Muscle layer of duodenum (tissue), 2 donors: ENCODE results near the gene BRD9.
"Not testable (repeated sequence)": the region's sequence is repeated elsewhere in the genome, so short reads cannot be mapped to it uniquely, and the experiment has no call there.

ENCODE experiments used
- H3K27ac ChIP-seq: one replicate; pipeline ENCODE4 v1.7.0; 2013; ENCODE audit warnings: mild to moderate bottlenecking, low read length
- H3K27me3 ChIP-seq: one replicate; pipeline ENCODE4 v1.7.0; 2013; ENCODE audit warnings: low read depth, mild to moderate bottlenecking, control low read depth, low read length
- H3K36me3 ChIP-seq, 2 donors: one replicate each; pipeline ENCODE4 v1.7.0; 2013; ENCODE audit warnings: low read length in 2 of 2, control low read depth in 1 of 2, mild to moderate bottlenecking in 1 of 2; ENCODE audit not compliant: insufficient read depth in 2 of 2, control insufficient read depth in 1 of 2
- H3K4me1 ChIP-seq, 2 donors: one replicate each; pipeline ENCODE4 v1.7.0; 2013; ENCODE audit warnings: low read length in 2 of 2, mild to moderate bottlenecking in 2 of 2, control low read depth in 1 of 2, moderate library complexity in 1 of 2; ENCODE audit not compliant: insufficient read depth in 2 of 2, control insufficient read depth in 1 of 2
- H3K4me3 ChIP-seq, 2 donors: one replicate each; pipeline ENCODE4 v1.7.0; 2013; ENCODE audit warnings: low read length in 2 of 2, low read depth in 1 of 2, mild to moderate bottlenecking in 1 of 2
- H3K9me3 ChIP-seq, 2 donors: one replicate each; pipeline ENCODE4 v1.7.0; 2013; ENCODE audit warnings: low read length in 2 of 2, control low read depth in 1 of 2, mild to moderate bottlenecking in 1 of 2; ENCODE audit not compliant: control insufficient read depth in 1 of 2
- donor health status: healthy.

BRD9 gene

DNA sequence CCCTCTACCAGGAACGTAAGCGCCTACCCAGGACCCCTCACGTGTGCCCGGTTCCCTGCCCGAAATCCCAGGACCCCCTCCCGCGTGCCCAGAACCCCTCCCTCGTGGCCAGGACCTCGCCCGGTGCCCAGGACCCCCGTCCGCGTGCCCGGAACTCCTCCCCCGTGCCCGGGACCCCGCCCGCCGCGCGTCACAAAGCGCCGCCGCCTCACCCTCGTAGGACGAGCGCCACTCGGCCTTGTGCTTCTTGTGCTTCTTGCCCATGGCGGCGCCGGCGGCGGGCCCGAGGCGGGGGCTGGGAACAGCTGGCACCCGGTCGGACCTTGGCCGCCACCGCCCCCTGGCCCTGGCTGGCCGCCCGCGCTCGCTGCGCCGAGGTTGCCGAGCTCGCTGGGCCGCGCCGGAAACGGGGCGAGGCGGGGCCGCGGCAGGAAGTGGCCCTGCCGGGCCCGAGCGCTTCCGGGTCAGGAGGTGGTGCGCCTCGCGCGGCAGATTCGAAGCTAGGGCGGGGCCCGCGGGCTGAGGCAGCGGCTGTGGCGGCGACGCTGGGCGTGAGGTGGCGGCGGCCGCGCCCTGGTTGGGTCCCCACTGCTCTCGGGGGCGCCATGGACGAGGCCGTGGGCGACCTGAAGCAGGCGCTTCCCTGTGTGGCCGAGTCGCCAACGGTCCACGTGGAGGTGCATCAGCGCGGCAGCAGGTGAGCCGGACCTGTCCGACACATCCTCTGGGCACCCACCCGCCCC lies at the start of gene BRD9, which contains the start of gene TRIP13:
Gene BRD9, minus strand, starts transcription at position 408 of the 743 bp plus-strand sequence. Its CDS starts 144 bp downstream, at position 264.
Gene TRIP13, plus strand, starts transcription at position 491 of the 743 bp plus-strand sequence. Its CDS starts 115 bp downstream, at position 606.
- no peaks in the 10 kb centered on the region for H3K9me3 ChIP-seq
- peaks cover 9 to 20% of the 10 kb centered on the region in 2 donors for H3K4me1 ChIP-seq
- no peaks in the 10 kb centered on the region for H3K27me3 ChIP-seq
- H3K4me3 ChIP-seq = peak within 1 kb of the TSS; percentile 86 to 87
- peak within 1 kb of the TSS; percentile 79 for H3K27ac ChIP-seq
- H3K36me3 ChIP-seq = peaks cover 26 to 39% of the 10 kb centered on the region in 2 donors

DNA sequence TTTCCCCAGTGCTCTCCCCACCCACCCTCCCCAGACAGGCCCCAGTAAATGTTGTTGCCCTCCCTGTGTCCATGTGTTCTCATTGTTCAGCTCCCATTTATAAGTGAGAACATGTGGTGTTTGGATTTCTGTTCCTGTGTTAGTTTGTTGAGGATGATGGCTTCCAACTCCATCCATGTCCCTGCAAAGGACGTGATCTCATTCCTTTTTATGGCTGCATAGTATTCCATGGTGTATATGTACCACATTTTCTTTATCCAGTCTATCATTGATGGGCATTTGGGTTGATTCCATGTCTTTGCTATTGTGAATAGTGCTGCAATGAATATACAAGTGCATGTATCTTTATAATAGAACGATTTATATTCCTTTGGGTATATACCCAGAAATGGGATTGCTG lies 48.1 kb upstream of the BRD9 start:
- not testable (repeated sequence) for H3K36me3 ChIP-seq, H3K9me3 ChIP-seq, H3K27me3 ChIP-seq, H3K4me3 ChIP-seq, H3K4me1 ChIP-seq, H3K27ac ChIP-seq

DNA sequence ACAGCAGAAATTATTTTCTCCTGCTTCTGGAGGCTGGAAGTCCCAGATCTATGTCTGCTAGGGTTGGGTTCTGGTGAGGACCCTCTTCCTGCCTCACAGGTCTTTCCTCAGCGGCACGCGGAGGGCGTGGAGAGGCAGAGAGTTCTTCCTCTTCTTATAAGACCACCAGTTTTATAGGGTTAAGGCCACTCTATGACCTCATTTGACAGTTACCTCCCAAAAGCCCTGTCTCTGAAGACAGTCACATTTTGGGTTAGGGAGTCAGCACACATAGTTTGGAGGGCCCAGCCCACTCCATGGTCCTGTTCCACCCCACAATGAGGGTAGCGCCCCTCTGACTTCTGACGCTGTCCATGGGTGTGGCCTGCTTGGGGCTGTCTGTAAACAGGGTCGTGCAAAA lies 46.8 kb upstream of the BRD9 start:
- Histone ChIP-seq H3K27ac (no peak overlapping the region), H3K4me1 (no peaks in the 10 kb centered on the region), H3K27me3 (no peaks in the 10 kb centered on the region), H3K4me3 (no peak overlapping the region), H3K36me3 (no peaks in the 10 kb centered on the region), H3K9me3 (no peaks in the 10 kb centered on the region)

DNA sequence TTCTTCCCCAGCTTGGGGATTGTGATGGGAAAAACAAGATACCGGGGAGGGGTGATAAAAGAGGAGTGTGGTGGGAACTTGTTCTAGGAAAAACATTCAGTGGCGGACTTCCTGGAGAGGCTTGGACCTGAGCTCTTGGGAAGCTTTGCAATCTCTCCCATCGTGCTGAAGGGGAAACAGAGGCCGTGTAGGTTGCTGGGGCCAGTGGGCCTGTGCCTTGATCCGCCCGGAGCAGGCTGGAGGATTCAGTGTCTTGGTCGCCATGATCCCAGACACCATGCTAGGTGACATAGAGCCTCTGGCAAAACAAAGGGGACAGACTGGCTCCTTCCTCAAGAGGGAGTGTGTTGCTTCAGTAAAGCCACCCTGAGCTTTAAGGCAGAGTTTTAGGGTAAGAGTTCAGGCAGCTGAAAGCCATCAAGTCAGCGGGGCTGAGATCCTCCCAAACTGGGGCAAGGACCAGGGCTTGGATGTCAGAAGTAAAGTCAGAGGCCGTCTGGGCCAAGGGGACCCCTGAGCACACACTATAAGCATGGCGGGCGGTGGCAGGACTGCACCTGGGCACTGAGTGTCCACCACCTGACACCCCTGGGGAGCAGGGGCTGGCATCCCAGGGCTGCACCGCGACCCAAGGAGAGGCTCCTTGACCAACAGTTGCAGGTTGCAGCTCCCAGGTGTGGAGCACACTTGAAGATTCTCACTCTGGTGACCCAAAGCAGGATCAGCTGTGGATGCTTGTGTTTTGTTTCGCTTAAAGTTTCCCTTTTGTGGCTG lies 44.7 kb upstream of the BRD9 start:
- no peak overlapping the region for H3K4me3 ChIP-seq
- H3K36me3 ChIP-seq = no peaks in the 10 kb centered on the region
- H3K27me3 ChIP-seq = no peaks in the 10 kb centered on the region
- H3K4me1 ChIP-seq = no peaks in the 10 kb centered on the region
- H3K27ac ChIP-seq = no peak overlapping the region
- H3K9me3 ChIP-seq = no peaks in the 10 kb centered on the region

DNA sequence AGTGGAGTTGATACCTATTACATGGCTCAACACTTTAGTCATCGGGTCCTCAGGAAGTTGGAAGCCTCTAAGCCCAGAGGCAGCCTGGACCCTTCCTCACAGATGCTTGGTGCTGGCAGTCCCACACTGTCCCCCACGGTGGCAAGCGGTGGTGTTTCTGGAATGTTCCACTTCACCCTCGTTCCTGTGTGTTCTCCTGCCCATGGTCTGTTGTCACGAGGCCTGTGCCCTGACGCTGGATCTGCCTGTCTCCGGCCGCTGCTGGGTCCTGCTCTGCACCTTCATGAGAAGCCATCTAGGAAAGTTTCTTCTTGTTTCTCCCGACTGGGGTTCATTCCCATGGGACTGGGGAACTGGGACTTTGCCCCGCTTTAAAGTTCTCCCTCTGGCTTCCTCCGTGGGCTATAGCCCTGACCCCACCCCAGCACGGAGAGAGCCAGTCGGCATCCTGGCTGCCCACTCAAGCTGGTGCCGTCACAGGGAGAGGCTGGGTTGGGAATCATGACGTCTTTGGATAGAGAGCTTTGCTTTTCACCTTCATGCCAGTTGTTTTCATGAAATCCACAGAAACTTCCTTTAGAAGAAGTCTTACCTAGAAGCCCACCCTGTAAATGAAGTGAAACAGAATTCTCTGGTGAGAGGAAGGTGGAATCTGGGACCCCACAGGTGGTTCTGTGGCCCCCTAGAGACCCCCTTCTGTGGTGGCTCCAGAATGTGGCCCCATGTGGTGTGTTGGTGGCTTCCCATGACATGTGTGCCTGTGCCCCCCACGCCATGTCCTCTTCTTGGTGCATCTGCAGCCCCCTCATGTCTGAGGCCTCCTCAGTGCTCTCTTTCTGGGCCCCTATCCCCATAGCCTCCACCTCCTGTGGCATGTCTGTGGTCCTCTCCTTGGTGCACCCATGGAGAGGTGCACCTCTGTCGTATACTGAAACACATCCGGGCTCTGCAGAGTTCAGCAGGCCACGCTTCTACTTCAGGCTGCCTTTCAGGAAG lies 43.8 kb upstream of the BRD9 start:
- Histone ChIP-seq H3K4me1 (no peaks in the 10 kb centered on the region), H3K27ac (no peak overlapping the region), H3K36me3 (no peaks in the 10 kb centered on the region), H3K4me3 (no peak overlapping the region), H3K27me3 (no peaks in the 10 kb centered on the region), H3K9me3 (no peaks in the 10 kb centered on the region)

DNA sequence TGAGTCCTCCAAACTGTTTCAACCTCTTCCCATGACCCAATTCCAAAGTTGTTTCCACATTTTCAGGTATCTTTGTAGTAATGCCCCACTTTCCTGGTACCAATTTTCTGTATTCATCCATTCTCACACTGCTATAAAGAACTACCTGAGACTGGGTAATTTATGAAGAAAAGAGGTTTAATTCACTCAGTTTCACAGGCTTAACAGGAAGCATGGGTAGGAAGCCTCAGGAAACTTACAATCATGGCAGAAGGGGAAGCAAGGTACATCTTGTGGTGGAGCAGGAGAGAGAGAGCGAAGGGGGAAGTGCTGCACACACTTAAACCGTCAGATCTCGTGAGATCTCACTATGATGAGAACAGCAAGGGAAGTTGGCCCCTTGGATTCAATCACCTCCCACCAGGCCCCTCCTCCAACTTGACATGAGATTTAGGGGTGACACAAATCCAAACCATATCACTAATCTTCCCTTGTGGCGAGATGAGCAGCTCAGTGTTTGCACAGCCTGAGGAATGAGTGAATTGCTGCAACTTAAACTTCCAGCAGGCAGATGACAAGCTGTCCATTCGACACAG lies 43.0 kb upstream of the BRD9 start:
- no peaks in the 10 kb centered on the region for H3K4me1 ChIP-seq
- no peaks in the 10 kb centered on the region for H3K9me3 ChIP-seq
- H3K36me3 ChIP-seq = no peaks in the 10 kb centered on the region
- no peak overlapping the region for H3K4me3 ChIP-seq
- H3K27me3 ChIP-seq = no peaks in the 10 kb centered on the region
- H3K27ac ChIP-seq = no peak overlapping the region

DNA sequence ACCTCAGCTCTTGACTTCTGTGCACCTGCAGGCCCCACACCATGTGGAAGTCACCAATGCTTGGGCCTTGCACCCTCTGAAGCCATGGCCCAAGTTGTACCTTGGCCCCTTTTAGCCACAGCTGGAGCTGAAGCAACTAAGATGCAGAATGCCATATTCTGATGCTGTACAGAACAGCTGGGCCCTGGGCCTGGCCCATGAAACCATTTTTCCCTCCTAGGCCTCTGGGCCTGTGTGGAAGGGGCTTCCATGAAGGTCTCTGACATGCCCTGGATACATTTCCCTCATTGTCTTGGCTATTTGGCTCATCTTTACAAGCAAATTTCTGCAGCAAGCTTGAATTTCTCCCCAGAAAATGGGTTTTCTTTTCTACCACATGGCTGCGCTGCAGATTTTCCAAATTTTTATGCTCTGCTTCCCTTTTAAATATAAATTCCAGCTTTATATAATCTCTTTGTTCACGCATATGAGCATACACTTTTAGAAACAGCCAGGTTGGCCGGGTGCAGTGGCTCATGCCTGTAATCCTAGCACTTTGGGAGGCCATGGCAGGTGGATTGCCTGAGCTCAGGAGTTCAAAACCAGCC lies 41.9 kb upstream of the BRD9 start:
- not testable (repeated sequence) for H3K36me3 ChIP-seq, H3K4me1 ChIP-seq, H3K4me3 ChIP-seq, H3K9me3 ChIP-seq, H3K27me3 ChIP-seq, H3K27ac ChIP-seq

DNA sequence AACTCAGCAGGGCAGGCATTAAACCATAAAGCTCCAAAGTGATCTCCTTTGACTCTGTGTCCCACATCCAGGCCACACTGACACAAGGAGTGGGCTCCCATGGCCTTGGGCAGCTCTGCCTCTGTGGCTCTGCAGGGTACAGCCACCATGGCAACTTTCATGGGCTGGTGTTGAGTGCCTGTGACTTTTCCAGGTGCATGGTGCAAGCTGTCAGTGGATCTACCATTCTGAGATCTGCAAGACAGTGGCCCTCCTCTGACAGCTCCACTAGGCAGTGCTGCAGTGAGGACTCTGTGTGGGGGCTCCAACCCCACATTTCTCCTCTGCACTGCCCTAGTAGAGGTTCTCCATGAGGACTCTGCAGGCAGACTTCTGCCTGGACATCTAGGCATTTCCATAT lies 41.4 kb upstream of the BRD9 start:
- H3K4me3 ChIP-seq, H3K36me3 ChIP-seq, H3K27me3 ChIP-seq, H3K9me3 ChIP-seq, H3K27ac ChIP-seq, H3K4me1 ChIP-seq: not testable (repeated sequence)

DNA sequence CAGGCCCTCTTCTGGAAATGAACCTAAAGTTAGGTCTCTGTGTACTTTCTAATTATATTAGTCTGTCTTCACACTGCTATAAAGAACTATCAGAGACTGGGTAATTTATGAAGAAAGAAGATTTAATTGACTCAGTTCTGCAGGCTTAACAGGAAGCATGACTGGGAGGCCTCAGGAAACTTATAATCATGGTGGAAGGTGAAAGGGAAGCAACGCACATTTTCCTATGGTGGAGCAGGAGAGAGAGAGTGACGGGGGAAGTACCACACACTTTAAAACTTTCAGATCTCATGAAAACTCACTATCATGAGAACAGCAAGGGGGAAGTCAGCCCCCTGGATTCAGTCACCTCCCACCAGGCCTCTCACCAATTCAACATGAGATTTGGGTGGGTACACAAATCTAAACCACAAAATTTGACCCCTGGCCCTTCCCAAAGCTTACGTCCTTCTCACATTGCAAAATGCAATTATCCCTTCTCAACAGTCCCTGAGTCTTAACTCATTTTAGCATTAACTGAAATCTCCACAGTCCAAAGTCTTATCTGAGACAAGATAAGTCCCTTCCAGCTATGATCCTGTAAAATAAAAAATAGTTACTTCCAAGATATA lies 40.8 kb upstream of the BRD9 start:
- Histone ChIP-seq H3K9me3 (no peaks in the 10 kb centered on the region), H3K4me3 (no peak overlapping the region), H3K27me3 (no peaks in the 10 kb centered on the region), H3K36me3 (no peaks in the 10 kb centered on the region), H3K27ac (no peak overlapping the region), H3K4me1 (no peaks in the 10 kb centered on the region)

DNA sequence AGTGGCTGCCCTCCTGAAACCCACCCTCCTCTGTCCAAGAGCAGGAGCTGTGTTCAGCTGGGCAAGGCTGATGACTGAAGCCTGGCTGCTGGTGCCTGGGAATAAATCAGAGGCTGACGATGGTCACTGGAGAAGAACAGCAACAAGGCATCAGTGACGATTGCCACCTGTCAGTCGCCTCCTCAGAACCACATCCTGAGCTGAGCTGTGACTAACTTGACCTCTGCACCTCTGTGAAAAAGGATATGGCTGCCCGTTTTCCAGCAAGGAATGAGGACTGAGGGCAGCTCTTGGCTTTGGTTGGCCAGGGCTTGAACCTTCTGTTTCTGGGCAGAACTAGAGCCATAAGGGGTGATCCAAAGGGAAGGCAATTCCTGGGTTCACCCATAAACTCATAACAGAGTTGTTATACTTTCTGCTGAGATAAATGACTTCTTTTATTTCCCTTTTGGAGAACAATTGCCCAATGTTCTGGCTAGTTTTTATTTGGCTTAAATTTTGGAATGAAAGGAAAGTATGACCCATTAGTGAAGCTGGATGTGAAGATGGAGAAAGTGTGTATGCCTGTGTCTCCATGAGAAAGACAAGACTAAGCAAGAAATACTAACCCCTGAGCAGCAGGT lies 40.1 kb upstream of the BRD9 start:
- H3K36me3 ChIP-seq = no peaks in the 10 kb centered on the region
- no peaks in the 10 kb centered on the region for H3K4me1 ChIP-seq
- no peak overlapping the region for H3K4me3 ChIP-seq
- peak overlapping the region; percentile 28 for H3K27ac ChIP-seq
- no peaks in the 10 kb centered on the region for H3K9me3 ChIP-seq
- no peaks in the 10 kb centered on the region for H3K27me3 ChIP-seq
